ENCODE data around the gene ATXN1.
A peak's percentile ranks its signal among the peaks of the same experiment; 100 is the strongest.
"Not testable (repeated sequence)": the region's sequence is repeated elsewhere in the genome, so short reads cannot be mapped to it uniquely, and the experiment has no call there.

ATXN1 gene

GRCh38 chr6:16427124-16427523 lies 334.1 kb downstream of the ATXN1 start:
- DNase-seq: no peak

- DNase-seq: no peak
Measured at GRCh38 chr6:16425881-16426615, 335.2 kb downstream of the ATXN1 start.

GRCh38 chr6:16421462-16421960 lies 339.7 kb downstream of the ATXN1 start:
- no peak for DNase-seq

- no peak for DNase-seq
Measured at GRCh38 chr6:16420715-16421461, 340.4 kb downstream of the ATXN1 start.

- no peak for DNase-seq
Measured at GRCh38 chr6:16420337-16420714, 340.9 kb downstream of the ATXN1 start.

- no peak for DNase-seq
Measured at GRCh38 chr6:16419636-16420336, 341.5 kb downstream of the ATXN1 start.

GRCh38 chr6:16418151-16418550 lies 343.1 kb downstream of the ATXN1 start:
- DNase-seq: no peak

- DNase-seq: no peak
Measured at GRCh38 chr6:16415677-16416076, 345.6 kb downstream of the ATXN1 start.

- DNase-seq: no peak
Measured at GRCh38 chr6:16414205-16414604, 347.1 kb downstream of the ATXN1 start.

- DNase-seq: peak; percentile 70
Measured at GRCh38 chr6:16413399-16413798, 347.9 kb downstream of the ATXN1 start.

- DNase-seq: no peak
Measured at GRCh38 chr6:16412982-16413381, 348.3 kb downstream of the ATXN1 start.

GRCh38 chr6:16412171-16412570 lies 349.1 kb downstream of the ATXN1 start:
- DNase-seq: no peak

- peak; percentile 75 for DNase-seq
Measured at GRCh38 chr6:16409531-16410441, 351.5 kb downstream of the ATXN1 start.

GRCh38 chr6:16408766-16409165 lies 352.5 kb downstream of the ATXN1 start:
- no peak for DNase-seq

GRCh38 chr6:16406966-16407365 lies 354.3 kb downstream of the ATXN1 start:
- DNase-seq: no peak

- DNase-seq: not testable (repeated sequence)
Measured at GRCh38 chr6:16406538-16406937, 354.7 kb downstream of the ATXN1 start.

- no peak for DNase-seq
Measured at GRCh38 chr6:16405375-16405774, 355.9 kb downstream of the ATXN1 start.

GRCh38 chr6:16404456-16404855 lies 356.8 kb downstream of the ATXN1 start:
- DNase-seq: no peak

- DNase-seq: no peak
Measured at GRCh38 chr6:16403831-16404230, 357.4 kb downstream of the ATXN1 start.

GRCh38 chr6:16402581-16402900 lies 358.7 kb downstream of the ATXN1 start:
- DNase-seq: peak; percentile 86

- no peak for DNase-seq
Measured at GRCh38 chr6:16400248-16400760, 361.0 kb downstream of the ATXN1 start.

GRCh38 chr6:16399695-16400094 lies 361.6 kb downstream of the ATXN1 start:
- DNase-seq: no peak

Data from NCI-H69 (cell line).